GM12878 (cell line): Measurements from ENCODE around the gene BSPRY. TPM values are rescaled to one million over a fixed set of nuclear protein-coding genes. Genes with fewer than 3 reads are reported as not detected.
A peak's percentile ranks its signal among the peaks of the same experiment; 100 is the strongest.

Experiments
- ASH2L ChIP-seq: fragments of 300-600, 200-600 bp; sonication (generic); IDR thresholded peaks from 2 replicates; pipeline ENCODE4 v1.6.1; 2017; ENCODE audit warnings: low read depth, mild to moderate bottlenecking, borderline replicate concordance
- BACH1 ChIP-seq: fragments of 450-650 bp; IDR thresholded peaks from 2 replicates; pipeline ENCODE4 v1.6.1; 2017; ENCODE audit warnings: mild to moderate bottlenecking, borderline replicate concordance
- BCL3 ChIP-seq: IDR thresholded peaks from 2 replicates; pipeline ENCODE4 v1.6.1; 2011; ENCODE audit warnings: borderline replicate concordance, low read depth, mild to moderate bottlenecking, moderate library complexity, low read length; ENCODE audit not compliant: insufficient read depth, poor library complexity, severe bottlenecking
- CBX5 ChIP-seq: sonication (generic); IDR thresholded peaks from 2 replicates; pipeline ENCODE4 v1.6.1; 2016; ENCODE audit warnings: low read depth, moderate library complexity, mild to moderate bottlenecking, inconsistent platforms
- CHD2 ChIP-seq: IDR thresholded peaks from 2 replicates; pipeline ENCODE4 v1.6.1; 2011; ENCODE audit warnings: low read depth, low read length, improper control_type of control experiment, borderline replicate concordance
- ESRRA ChIP-seq: IDR thresholded peaks from 2 replicates; pipeline ENCODE4 v1.6.1; 2012; ENCODE audit warnings: mild to moderate bottlenecking, low read length, improper control_type of control experiment
- FOXM1 ChIP-seq: IDR thresholded peaks from 2 replicates; pipeline ENCODE4 v1.6.1; 2012; ENCODE audit warnings: low read depth, mild to moderate bottlenecking, inconsistent platforms, low read length, moderate library complexity
- HDAC6 ChIP-seq: fragments of 200-600 bp; sonication (generic); IDR thresholded peaks from one replicate; pipeline ENCODE4 v1.8.0; 2017; ENCODE audit warnings: antibody characterized with exemption; ENCODE audit not compliant: unreplicated experiment
- JUNB ChIP-seq: IDR thresholded peaks from 2 replicates; pipeline ENCODE4 v1.6.1; 2016; ENCODE audit warnings: antibody characterized with exemption, mild to moderate bottlenecking
- KDM1A ChIP-seq: fragments of 200-600 bp; sonication (generic); IDR thresholded peaks from 2 replicates; pipeline ENCODE4 v1.6.1; 2016; ENCODE audit warnings: borderline replicate concordance
- KLF5 ChIP-seq: fragments of 450-650 bp; IDR thresholded peaks from 2 replicates; pipeline ENCODE4 v1.6.1; 2014; ENCODE audit warnings: mild to moderate bottlenecking; ENCODE audit not compliant: partially characterized antibody
- MEF2B ChIP-seq: fragments of 450-650 bp; IDR thresholded peaks from 2 replicates; pipeline ENCODE4 v1.6.1; 2018; ENCODE audit warnings: mild to moderate bottlenecking, moderate library complexity; ENCODE audit not compliant: partially characterized antibody, poor library complexity, severe bottlenecking
- MTA3 ChIP-seq: IDR thresholded peaks from 2 replicates; pipeline ENCODE4 v1.6.1; 2012; ENCODE audit warnings: low read length, inconsistent platforms, borderline replicate concordance
- MXI1 ChIP-seq: fragments of 150-350 bp; IDR thresholded peaks from 2 replicates; pipeline ENCODE4 v1.6.1; 2011; ENCODE audit warnings: low read depth, mild to moderate bottlenecking, inconsistent platforms, low read length, improper control_type of control experiment
- MYC ChIP-seq: IDR thresholded peaks from 2 replicates; pipeline ENCODE4 v1.6.1; 2011; ENCODE audit warnings: mild to moderate bottlenecking, low read length, moderate library complexity, inconsistent platforms; ENCODE audit not compliant: insufficient read depth, insufficient replicate concordance, insufficient read length, severe bottlenecking
- PAX8 ChIP-seq: fragments of 450-650 bp; IDR thresholded peaks from 2 replicates; pipeline ENCODE4 v1.6.1; 2017; ENCODE audit warnings: mild to moderate bottlenecking, moderate library complexity
- POLR2AphosphoS2 ChIP-seq: IDR thresholded peaks from 2 replicates; pipeline ENCODE4 v1.6.1; 2011; ENCODE audit warnings: low read depth, mild to moderate bottlenecking, low read length, improper control_type of control experiment, moderate library complexity
- RBBP5 ChIP-seq: fragments of 200-600 bp; sonication (generic); conservative IDR thresholded peaks from 2 replicates; pipeline ENCODE4 v1.6.1; 2016
- RCOR1 ChIP-seq: conservative IDR thresholded peaks from 2 replicates; pipeline ENCODE4 v1.6.1; 2012; ENCODE audit warnings: low read depth, low read length, improper control_type of control experiment
- SIN3A ChIP-seq: IDR thresholded peaks from 2 replicates; pipeline ENCODE4 v1.6.1; 2012; ENCODE audit warnings: low read depth, low read length, improper control_type of control experiment
- SUPT20H ChIP-seq: IDR thresholded peaks from 2 replicates; pipeline ENCODE4 v1.6.1; 2011; ENCODE audit warnings: low read depth, mild to moderate bottlenecking, low read length, moderate library complexity, borderline replicate concordance; ENCODE audit not compliant: control insufficient read depth
- TAF1 ChIP-seq: IDR thresholded peaks from 2 replicates; pipeline ENCODE4 v1.6.1; 2011; ENCODE audit warnings: mild to moderate bottlenecking, low read depth, low read length, borderline replicate concordance
- TCF7 ChIP-seq: IDR thresholded peaks from 2 replicates; pipeline ENCODE4 v1.6.1; 2014; ENCODE audit warnings: antibody characterized with exemption, borderline replicate concordance
- YBX1 ChIP-seq: fragments of 450-650 bp; IDR thresholded peaks from 2 replicates; pipeline ENCODE4 v1.6.1; 2016; ENCODE audit warnings: antibody characterized with exemption
- ZNF274 ChIP-seq: IDR thresholded peaks from one replicate; pipeline ENCODE4 v1.8.0; 2011; ENCODE audit not compliant: insufficient read length, insufficient read depth
- ZZZ3 ChIP-seq: IDR thresholded peaks from 2 replicates; pipeline ENCODE4 v1.6.1; 2011; ENCODE audit warnings: low read depth; ENCODE audit not compliant: control insufficient read depth, insufficient read length
- polyA plus RNA-seq, 11 experiments: library from polyadenylated mRNA; depleted of rRNA in 4 of 11; unstranded in 6 of 11; stranded (reverse) in 5 of 11; fragments of >200 nt; fragmentation: Nextera tagmentation in 4 of 11; fragmentation: Illumina TruSeq in 1 of 11; extraction: Ambion mirVana in 4 of 11; extraction: Trizol in 1 of 11; gene quantifications; 1 replicate in 1 of 11; 2 replicates in 10 of 11; pipeline versions ENCODE4 v1.2.1 to v1.2.3, GENCODE V29; 2011 to 2016; ENCODE audit warnings: inconsistent platforms in 2 of 11, missing spikeins in 2 of 11, low read depth in 1 of 11
- total RNA-seq, 4 experiments: library from RNA; depleted of rRNA in 3 of 4; stranded (reverse); fragments of >200 nt in 3 of 4; fragmentation: Illumina TruSeq in 1 of 4; extraction: Trizol in 1 of 4; gene quantifications; 2 replicates each; pipeline versions ENCODE4 v1.2.1 to v1.2.3, GENCODE V29; 2013 to 2021
- TF ChIP-seq, protein P1 (sequence below): fragments of 450-650 bp; IDR thresholded peaks from 2 replicates; pipeline ENCODE4 v1.6.1; 2016; ENCODE audit warnings: mild to moderate bottlenecking, moderate library complexity, borderline replicate concordance

Gene BSPRY
- total and polyA plus RNA-seq, 10 of the 15 experiments (the other 5 are each of a cell fraction or from before 2014, with no cell fraction given): 0.45 to 6.3 (median 4.1) TPM

DNA sequence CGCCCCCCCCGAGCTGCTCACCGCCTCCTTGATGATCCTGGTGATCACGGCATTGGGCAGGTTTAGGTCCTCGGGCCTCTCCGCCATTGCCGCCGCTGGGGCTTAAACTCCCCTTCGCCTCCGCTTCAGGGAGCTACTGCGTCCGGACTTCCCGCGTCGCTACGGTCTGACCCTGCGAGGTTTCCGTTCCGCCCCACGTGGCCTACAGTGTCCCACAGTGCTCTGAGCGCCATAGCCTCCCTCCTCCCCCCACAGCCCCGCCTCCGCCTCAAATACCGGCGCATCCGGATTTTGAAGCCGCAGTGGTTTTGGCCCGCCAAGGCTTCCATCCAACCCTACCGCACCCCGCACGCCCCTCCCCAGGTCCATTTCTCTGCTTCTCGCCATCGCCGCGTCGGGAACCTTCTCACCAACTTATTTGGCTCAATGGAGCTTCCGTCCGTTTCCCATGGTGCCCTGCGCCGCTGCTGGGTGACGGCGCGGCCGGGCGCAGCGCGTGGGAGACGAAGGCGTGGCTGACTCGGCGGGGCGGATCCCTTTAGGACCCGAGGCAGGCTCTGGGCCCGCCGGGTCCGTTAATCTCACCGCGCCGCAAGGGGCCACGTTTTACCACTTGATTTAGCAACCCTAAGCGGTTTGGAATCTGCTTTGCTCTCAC lies 61.0 kb downstream of the BSPRY start, which contains the start of the genes C9orf43 and POLE3 (continued):
- TF ChIP-seq KLF5: peak; percentile 60
- no peak for TF ChIP-seq YBX1
- peak; percentile 70 for TF ChIP-seq MYC
- peak; percentile 72; the same call in 1 of the 2 replicates for TF ChIP-seq POLR2AphosphoS2
- TF ChIP-seq BCL3: peak; percentile 62
- peak; percentile 82 for TF ChIP-seq CHD2
- TF ChIP-seq RBBP5: peak; percentile 92
- TF ChIP-seq TCF7: no peak
- TF ChIP-seq FOXM1: no peak; the same call in 1 of the 2 replicates
- TF ChIP-seq ASH2L: 0 out of 2 replicates have a peak, but pooled peaks have one; percentile 72
- peak; percentile 12; the same call in 1 of the 2 replicates for TF ChIP-seq ESRRA
- TF ChIP-seq SIN3A: peak; percentile 96
- no peak for TF ChIP-seq KDM1A
- TF ChIP-seq MXI1: peak; percentile 85
- no peak for TF ChIP-seq ZZZ3
- peak; percentile 30; the same call in 1 of the 2 replicates for TF ChIP-seq JUNB
- 0 out of 2 replicates have a peak, but pooled peaks have one; percentile 83 for TF ChIP-seq CBX5
- no peak for TF ChIP-seq HDAC6
- peak; percentile 73 for TF ChIP-seq TAF1
- no peak; the same call in 1 of the 2 replicates for TF ChIP-seq MTA3
- TF ChIP-seq BACH1: 0 out of 2 replicates have a peak, but pooled peaks have one; percentile 40
- no peak for TF ChIP-seq PAX8
- TF ChIP-seq ZNF274: no peak
- TF ChIP-seq, protein P1, sequence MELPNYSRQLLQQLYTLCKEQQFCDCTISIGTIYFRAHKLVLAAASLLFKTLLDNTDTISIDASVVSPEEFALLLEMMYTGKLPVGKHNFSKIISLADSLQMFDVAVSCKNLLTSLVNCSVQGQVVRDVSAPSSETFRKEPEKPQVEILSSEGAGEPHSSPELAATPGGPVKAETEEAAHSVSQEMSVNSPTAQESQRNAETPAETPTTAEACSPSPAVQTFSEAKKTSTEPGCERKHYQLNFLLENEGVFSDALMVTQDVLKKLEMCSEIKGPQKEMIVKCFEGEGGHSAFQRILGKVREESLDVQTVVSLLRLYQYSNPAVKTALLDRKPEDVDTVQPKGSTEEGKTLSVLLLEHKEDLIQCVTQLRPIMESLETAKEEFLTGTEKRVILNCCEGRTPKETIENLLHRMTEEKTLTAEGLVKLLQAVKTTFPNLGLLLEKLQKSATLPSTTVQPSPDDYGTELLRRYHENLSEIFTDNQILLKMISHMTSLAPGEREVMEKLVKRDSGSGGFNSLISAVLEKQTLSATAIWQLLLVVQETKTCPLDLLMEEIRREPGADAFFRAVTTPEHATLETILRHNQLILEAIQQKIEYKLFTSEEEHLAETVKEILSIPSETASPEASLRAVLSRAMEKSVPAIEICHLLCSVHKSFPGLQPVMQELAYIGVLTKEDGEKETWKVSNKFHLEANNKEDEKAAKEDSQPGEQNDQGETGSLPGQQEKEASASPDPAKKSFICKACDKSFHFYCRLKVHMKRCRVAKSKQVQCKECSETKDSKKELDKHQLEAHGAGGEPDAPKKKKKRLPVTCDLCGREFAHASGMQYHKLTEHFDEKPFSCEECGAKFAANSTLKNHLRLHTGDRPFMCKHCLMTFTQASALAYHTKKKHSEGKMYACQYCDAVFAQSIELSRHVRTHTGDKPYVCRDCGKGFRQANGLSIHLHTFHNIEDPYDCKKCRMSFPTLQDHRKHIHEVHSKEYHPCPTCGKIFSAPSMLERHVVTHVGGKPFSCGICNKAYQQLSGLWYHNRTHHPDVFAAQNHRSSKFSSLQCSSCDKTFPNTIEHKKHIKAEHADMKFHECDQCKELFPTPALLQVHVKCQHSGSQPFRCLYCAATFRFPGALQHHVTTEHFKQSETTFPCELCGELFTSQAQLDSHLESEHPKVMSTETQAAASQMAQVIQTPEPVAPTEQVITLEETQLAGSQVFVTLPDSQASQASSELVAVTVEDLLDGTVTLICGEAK: peak; percentile 52; the same call in 1 of the 2 replicates
- TF ChIP-seq MEF2B: peak; percentile 71
- TF ChIP-seq SUPT20H: no peak
- no peak for TF ChIP-seq RCOR1
